Stimulated activated CD4-positive, alpha-beta T cell treated with anti-CD3 and anti-CD28 coated beads, TNF-alpha, amount 100 ng/mL, for 48 hours (primary cell): Measurements from ENCODE around the gene ODC1.
"Not testable (repeated sequence)": the region's sequence is repeated elsewhere in the genome, so short reads cannot be mapped to it uniquely, and the experiment has no call there.

Experiments used
- DNase-seq, 3 donors: peaks; one replicate each; pipeline ENCODE4 v3.0.0-alpha.2; 2020; ENCODE audit warnings: low read depth in 3 of 3

ODC1 gene

GRCh38 chr2:10478298-10478625, 30.1 kb upstream of the ODC1 start:
- DNase-seq, result no peak

GRCh38 chr2:10477443-10478297, 29.5 kb upstream of the ODC1 start:
- DNase-seq, result no peak

- no peak for DNase-seq
Measured at GRCh38 chr2:10476723-10477442, 28.8 kb upstream of the ODC1 start.

- no peak for DNase-seq
Measured at GRCh38 chr2:10475811-10476660, 27.9 kb upstream of the ODC1 start.

GRCh38 chr2:10475221-10475722, 27.1 kb upstream of the ODC1 start:
- no peak for DNase-seq

GRCh38 chr2:10473121-10473756, 25.1 kb upstream of the ODC1 start:
- DNase-seq, result no peak

GRCh38 chr2:10471955-10472354, 23.8 kb upstream of the ODC1 start:
- no peak for DNase-seq

- no peak for DNase-seq
Measured at GRCh38 chr2:10471046-10471571, 23.0 kb upstream of the ODC1 start.

- no peak for DNase-seq
Measured at GRCh38 chr2:10469955-10470608, 22.0 kb upstream of the ODC1 start.

GRCh38 chr2:10469301-10469700, 21.2 kb upstream of the ODC1 start:
- DNase-seq, result no peak

- DNase-seq, result no peak
Measured at GRCh38 chr2:10467401-10467800, 19.3 kb upstream of the ODC1 start.

- no peak for DNase-seq
Measured at GRCh38 chr2:10466801-10467200, 18.7 kb upstream of the ODC1 start.

GRCh38 chr2:10465910-10466309, 17.8 kb upstream of the ODC1 start:
- DNase-seq, result no peak

GRCh38 chr2:10462178-10463083, 14.3 kb upstream of the ODC1 start:
- DNase-seq, result no peak

GRCh38 chr2:10460366-10460796, 12.3 kb upstream of the ODC1 start:
- DNase-seq, result no peak

GRCh38 chr2:10457846-10458598, 9.9 kb upstream of the ODC1 start:
- no peak for DNase-seq

GRCh38 chr2:10457195-10457594, 9.1 kb upstream of the ODC1 start:
- DNase-seq, result not testable (repeated sequence)

- DNase-seq, result no peak
Measured at GRCh38 chr2:10454505-10454904, 6.4 kb upstream of the ODC1 start.

- DNase-seq, result no peak
Measured at GRCh38 chr2:10453905-10454298, 5.8 kb upstream of the ODC1 start.
